DOHH2 (cell line): ENCODE results near the gene SCYL1.

Experiments
- EZH2phosphoT487 ChIP-seq: fragments of 200-600 bp; sonication (generic); IDR thresholded peaks from 2 replicates; pipeline ENCODE4 v1.6.1; 2017; ENCODE audit warnings: borderline replicate concordance, mild to moderate bottlenecking, antibody characterized with exemption, low read length, moderate library complexity, mixed read lengths
- TF ChIP-seq, protein P1 (sequence below): fragments of 200-600 bp; sonication (generic); IDR thresholded peaks from one replicate; pipeline ENCODE4 v1.5.1; 2014; ENCODE audit warnings: antibody characterized with exemption, mild to moderate bottlenecking, low read depth, low read length; ENCODE audit not compliant: poor library complexity, severe bottlenecking

DNA sequence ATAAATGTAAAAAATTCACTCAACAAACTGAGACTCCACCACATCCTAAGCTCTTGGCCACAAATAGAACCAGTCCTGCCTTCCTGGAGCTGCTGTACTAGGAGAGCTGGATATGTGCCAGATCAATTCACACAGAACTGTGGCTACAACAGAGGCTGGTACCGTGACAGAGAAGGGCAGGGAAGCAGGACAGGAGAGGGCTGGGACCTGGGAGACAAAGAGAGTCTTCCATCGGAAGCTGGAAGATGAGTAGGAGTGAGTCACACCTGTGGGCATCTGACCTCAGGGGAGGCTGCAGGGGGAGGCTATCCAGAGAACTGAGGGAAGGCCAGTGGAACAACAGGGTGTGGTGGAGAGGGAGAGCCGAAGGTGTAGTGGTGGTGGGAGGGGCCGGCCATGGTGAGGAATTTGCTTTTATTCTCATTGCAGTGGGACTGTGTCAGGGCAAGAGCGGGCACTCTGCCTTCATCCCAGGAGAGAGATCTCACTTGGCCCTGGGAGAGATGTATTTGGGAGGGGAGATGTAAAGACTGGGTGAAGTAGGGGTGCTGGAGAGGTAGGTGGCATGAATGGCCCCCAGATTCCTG is 35.2 kb downstream of the SCYL1 start:
- TF ChIP-seq, protein P1, sequence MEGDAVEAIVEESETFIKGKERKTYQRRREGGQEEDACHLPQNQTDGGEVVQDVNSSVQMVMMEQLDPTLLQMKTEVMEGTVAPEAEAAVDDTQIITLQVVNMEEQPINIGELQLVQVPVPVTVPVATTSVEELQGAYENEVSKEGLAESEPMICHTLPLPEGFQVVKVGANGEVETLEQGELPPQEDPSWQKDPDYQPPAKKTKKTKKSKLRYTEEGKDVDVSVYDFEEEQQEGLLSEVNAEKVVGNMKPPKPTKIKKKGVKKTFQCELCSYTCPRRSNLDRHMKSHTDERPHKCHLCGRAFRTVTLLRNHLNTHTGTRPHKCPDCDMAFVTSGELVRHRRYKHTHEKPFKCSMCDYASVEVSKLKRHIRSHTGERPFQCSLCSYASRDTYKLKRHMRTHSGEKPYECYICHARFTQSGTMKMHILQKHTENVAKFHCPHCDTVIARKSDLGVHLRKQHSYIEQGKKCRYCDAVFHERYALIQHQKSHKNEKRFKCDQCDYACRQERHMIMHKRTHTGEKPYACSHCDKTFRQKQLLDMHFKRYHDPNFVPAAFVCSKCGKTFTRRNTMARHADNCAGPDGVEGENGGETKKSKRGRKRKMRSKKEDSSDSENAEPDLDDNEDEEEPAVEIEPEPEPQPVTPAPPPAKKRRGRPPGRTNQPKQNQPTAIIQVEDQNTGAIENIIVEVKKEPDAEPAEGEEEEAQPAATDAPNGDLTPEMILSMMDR, result no peak
- no peak for TF ChIP-seq EZH2phosphoT487
